OCI-LY1 (cell line): ENCODE measurements around the gene THAP9.

ENCODE experiments used
- CTCF ChIP-seq: fragments of 200-600 bp; sonication (generic), shearing (Covaris generic); IDR thresholded peaks from 2 replicates; pipeline ENCODE4 v1.5.1; 2017; ENCODE audit warnings: mild to moderate bottlenecking, antibody characterized with exemption, low read length, moderate library complexity, mixed read lengths
- EZH2 ChIP-seq: fragments of 200-600 bp; sonication (generic), shearing (Covaris generic); IDR thresholded peaks from 2 replicates; pipeline ENCODE4 v1.8.0; 2017; ENCODE audit warnings: borderline replicate concordance, mixed run types, mild to moderate bottlenecking, antibody characterized with exemption, low read length, moderate library complexity, mixed read lengths

GRCh38 chr4:82909326-82909725, 8.8 kb downstream of the THAP9 start:
- TF ChIP-seq CTCF, result no peak
- TF ChIP-seq EZH2, result no peak
